ENCODE results near the gene FAM227B.
"Not testable (repeated sequence)": the region's sequence is repeated elsewhere in the genome, so short reads cannot be mapped to it uniquely, and the experiment has no call there.

The FAM227B gene

DNA sequence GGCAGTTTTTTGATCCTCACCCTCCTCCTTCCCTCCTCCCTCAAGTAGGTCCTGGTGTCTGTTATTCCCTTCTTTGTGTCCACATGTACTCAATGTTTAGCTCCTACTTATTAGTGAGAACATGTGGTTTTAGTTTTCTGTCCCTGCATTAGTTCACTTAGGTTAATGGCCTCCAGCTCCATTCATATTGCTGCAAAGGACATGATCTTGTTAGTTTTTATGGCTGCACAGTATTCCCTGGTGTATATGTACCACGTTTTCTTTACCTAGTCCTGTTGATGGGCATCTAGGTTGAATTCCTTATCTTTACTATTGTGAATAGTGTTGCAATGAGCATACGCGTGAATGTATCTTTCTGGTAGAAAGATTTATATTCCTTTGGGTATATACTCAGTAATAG lies 259.2 kb downstream of the FAM227B start:
- no peak for DNase-seq

DNA sequence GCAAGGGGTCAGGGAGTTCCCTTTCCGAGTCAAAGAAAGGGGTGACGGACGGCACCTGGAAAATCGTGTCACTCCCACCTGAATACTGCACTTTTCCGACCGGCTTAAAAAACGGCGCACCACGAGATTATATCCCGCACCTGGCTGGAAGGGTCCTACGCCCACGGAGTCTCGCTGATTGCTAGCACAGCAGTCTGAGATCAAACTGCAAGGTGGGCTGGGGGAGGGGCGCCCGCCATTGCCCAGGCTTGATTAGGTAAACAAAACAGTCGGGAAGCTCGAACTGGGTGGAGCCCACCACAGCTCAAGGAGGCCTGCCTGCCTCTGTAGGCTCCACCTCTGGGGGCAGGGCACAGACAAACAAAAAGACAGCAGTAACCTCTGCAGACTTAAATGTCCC lies 266.2 kb downstream of the FAM227B start:
- not testable (repeated sequence) for DNase-seq

DNA sequence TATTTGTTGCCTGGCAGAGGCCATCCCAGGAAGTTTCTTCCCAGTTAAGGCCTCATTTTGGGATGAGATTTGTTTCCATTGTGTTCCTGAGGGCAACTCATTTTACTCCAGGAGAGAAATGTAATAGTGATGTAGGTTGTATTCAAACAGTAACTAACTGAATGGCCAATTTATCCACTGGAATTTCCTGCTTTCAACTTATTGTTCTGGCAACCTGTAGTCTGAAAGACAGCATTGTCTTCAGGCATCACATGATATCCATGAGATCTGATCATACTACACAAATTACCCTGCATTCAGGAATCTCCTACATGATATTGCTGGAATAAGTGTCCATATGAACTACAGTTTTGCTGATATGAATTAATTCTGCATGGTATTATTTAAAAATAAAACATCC lies 277.1 kb downstream of the FAM227B start:
- no peak for DNase-seq

DNA sequence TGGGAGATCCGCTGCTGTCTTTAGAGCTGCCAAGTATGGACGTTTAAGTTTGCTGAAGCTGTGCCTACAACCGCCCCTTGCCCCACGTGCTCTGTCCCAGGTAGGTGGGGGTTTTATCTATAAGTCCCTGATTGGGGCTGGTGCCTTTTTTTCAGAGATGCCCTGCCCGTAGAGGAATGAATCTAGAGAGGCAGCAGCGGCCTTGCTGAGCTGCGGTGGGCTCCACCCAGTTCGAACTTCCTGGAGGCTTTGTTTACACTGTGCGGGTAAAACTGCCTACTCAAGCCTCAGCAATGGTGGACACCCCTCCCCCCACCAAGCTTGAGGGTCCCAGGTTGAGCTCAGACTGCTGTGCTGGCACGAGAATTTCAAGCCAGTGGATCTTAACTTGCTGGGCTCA lies 281.0 kb downstream of the FAM227B start:
- DNase-seq = no peak

DNA sequence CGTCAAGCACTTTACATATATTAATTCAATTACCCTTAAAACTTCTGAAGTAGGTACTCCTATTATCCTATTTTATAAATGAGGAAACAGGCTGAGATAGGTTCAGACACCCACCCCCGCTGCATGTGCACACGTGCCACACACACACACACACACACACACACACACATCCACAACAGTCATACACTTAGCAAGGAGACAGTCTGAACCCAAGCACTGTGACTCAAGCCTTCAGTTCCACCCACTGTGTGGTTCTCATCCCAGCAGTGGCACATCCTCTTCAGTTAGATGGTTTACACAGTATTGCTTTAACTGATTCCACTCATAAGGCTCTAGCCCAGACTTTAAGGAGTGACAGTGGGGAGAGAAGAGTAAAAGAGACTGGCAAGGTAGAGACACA lies 288.7 kb downstream of the FAM227B start:
- DNase-seq = no peak

DNA sequence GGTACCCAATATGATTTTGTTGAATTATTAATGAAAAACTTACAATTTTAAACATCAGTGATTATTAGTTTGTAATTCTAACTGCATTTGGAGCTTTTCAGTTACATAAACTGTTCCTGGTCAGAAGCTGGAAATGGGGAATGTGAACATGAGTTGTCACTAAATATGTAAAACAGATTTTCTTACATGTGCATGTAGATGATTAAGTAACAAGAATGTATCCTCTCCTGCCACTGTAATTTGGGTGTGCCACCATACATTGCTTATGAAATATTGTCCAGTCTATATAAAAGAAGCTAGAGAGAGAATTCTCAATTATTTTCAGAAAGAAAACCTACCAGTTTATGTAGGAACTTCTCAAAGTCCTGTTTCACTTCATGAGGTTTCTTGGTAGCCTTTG lies 289.2 kb downstream of the FAM227B start:
- no peak for DNase-seq

DNA sequence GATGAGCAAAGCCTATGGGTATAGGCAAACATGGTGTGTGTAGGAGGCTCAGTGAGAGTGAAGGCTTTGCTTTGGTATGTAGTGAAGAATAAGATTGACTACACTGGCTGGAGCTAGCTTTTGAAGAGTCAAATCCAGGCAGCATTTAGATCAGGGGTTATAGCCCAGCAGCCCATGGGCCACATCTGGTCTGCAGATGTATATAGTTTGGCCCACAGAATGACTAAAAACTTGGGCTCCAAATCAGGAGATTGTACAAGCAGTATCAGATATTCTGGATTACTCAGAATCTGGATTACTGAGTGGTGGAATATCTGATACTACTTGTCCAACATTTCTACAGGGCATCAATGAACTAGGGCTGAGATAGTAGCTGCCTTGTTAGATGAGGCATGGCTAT lies 290.5 kb downstream of the FAM227B start:
- no peak for DNase-seq

DNA sequence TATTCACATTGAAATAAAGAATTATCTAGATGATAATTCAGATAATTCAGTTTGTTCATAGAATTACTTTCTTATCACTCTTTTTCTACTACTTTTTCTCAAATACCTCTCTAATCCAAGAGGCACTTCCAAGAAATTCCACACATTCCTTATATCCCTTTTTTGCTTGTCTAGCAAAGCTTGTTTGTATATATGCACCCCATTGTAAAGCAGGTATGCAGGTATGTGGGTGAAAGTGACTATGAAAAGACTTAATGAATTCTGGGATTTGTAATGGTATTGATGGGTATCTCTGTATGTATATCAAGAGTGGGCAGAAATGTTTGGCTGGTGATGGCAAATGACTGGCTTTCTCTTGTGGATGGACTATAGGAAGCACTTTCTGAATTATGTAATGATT lies 291.7 kb downstream of the FAM227B start:
- no peak for DNase-seq

DNA sequence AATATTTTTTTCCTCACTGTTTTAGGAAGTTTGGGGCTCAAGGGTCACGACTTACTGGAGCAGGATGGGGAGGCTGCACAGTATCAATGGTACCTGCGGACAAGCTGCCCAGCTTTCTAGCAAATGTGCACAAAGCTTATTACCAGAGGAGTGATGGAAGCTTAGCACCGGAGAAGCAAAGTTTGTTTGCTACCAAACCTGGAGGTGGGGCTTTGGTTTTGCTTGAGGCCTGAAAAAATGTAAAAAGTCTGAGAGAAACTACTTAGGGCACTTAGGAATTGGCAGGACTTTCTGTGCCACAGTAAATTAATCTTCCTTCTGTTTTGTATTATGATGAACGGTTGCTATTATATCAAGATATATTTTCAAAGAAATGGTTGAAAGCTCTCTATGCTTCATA lies 292.7 kb downstream of the FAM227B start:
- DNase-seq = no peak

DNA sequence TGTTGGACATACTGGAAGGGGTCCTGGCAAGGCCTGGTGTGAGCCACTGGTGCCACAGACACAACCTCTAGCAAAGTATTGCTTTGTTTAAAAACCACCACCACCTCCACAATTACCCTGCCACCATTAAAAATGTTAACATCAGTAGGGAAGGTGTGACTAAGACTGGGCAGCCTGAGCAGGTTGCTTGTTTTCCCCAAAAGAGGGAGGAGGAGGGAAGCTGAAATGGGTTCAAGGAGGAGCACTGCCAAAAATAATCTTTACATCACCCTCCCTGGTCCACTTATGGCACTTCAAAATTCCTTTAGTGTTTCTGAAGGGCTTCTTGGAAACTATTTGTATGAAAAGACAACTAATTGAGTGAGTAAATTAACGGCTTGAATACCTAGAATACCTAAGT lies 297.4 kb downstream of the FAM227B start:
- no peak for DNase-seq

DNA sequence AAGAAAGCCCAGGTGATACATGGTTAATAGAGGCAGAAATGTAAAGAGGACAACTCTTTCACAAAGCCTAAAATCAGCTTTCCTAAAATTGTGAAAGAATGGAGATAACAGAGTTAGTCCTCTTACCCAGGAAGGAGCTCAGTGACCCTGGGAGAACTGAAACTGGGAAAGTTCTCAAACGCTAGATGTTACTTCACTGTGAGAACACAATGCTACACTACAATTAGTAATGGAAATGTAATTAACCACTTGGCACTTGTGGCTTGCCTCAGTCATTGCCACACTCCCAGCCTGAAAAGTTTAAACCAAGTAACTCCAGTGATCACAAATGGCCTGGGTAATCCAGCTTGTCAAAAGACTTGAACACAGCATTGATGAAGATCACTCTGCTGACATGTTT lies 300.3 kb downstream of the FAM227B start:
- no peak for DNase-seq

DNA sequence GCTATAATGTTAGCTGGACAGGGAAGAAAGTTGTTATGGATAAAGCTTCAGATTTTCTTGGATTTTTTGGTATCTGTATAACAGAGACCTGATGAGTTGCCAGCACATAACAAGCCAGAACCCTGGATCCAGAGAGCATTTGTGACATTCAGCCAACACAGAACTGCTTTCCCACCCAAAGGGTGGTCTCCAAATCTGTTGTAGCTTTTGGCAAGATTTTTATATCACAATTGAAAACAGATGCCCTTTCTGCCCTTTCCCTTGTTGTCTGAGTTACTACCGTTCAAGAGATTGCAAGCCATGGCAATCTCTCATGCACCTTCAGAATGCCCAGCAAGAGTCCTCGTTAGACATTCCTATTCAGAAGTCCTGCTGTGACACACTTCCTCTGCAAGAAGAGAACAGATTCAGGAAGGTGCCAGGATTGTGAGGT lies 305.2 kb downstream of the FAM227B start:
- no peak for DNase-seq

DNA sequence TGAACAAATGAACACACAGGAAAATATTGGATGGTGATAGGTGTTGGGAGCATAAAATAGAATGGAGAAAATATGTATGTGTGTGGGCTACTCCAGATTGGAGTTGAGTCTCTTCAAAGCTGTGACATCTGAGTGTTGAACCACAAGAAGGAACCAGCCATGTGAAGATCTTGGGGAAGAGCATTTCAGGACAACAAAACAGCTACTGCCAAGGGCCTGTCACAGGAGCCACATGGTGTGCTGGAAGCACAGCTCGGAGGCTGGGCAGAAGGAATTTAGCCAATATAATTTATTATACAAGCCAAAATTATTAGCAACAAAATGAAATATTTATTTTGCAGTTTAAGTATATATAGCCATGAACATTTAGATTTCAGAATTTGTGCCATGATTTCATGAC lies 305.9 kb downstream of the FAM227B start:
- no peak for DNase-seq

DNA sequence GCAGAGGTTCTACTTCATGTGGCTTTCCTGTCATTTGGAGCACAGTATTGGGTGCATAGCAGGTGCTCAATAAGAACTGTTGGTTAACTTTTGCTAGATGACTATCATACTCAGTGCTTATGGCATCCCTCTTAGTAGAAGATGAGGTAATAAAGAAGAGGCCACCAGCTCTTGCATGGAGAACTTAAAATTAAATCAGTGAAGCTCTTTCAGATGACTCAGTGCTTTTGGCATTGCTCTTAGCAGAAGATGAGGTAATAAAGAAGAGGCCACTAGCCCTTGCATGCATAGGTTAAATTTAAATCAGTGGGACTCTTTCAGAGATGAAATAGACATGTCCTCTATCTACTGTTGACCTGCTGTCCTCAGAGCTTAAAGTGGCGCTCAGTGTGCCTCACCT lies 307.0 kb downstream of the FAM227B start:
- DNase-seq = no peak

DNA sequence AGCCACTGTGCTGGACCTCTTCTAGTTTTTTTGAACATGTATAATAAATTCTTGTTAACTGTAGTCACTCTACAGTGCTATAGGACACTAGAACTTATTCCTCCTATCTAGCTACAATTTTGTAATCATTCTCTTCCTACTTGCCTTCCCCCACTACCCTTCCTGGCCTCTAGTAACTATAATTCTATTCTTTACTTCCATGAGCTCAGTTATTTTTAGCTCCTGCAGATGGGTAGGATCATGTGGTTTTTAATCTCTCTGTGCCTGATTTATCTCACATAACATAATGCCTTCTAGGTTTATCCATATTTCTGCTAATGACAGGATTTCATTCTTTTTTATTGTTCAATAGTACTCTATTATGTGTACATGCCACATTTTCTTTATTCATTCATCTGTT lies 310.7 kb downstream of the FAM227B start:
- DNase-seq = no peak

DNA sequence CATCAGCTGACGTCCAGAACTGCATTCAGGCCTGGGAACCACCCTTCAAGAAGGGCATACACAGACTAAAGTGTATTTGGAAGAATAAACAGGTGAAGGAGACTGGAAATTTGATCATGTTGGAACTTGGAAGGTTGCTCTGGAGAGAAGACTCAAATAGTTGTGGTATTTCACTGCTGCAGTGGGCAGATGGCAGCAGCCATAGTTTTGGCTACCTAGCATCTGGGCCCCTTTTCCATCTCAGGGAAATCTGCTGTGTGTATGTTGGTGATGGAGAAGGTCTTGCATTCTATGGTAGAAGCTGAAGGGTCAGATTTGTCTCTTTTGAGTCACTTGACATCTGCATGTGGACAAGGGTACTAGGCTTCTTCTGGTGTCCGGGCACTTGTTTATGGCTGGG lies 311.9 kb downstream of the FAM227B start:
- DNase-seq = no peak

DNA sequence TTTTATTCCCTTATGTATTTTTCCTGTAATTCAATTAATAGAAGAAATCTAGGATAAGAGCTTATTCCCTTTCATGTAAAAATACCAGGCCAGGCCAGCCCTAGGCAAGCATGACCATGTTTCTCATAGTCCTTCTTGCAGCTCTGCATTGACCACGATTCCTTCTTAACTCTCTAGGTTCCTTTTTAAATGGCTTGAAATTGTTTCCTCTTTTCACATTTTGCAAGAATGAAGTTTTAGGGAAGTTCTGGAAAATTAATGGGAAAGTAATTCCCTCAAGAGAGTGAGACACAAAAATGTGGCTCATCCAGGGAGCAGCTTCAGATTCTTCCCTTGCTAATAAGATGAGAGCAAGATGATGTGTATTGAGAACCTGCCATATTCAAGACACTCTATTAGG lies 314.1 kb downstream of the FAM227B start:
- no peak for DNase-seq

DNA sequence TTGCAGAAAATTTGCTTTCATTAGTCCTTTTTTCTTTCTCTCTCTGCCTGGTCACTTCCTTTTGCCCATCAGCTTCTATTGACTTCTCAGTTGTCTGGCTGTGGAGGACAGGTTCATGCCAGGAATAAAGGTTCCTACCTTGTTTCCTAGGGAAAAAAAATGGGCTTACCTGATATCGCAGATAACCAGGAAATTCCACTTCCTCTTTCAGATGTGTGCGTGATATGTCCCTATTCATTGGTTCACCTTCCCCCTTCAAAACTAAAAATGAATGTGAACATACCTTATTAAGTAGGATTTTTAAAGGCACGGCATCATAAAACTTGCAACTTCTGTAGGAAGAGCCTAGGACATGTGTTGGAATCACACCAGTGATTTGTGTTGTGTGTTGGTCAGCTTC lies 317.6 kb downstream of the FAM227B start:
- DNase-seq = no peak

DNA sequence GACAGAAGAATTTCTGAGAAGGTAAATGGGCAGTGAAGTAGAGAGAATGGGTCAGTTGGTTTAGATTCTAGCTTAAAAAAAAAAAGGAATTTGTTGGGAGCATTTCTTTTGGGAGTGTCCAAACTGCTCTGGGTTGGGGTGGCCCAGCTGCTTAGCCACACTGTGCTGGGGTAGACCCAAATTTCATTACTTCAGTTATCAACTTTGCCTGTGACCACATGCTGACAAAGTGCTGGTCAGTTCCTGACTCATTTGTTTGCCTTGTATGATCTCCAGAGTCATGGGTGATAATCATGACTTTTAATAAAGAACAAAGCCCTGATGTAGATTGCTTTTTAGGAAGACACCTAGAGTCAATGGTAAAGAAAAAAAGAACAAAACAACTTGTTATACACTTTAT lies 319.1 kb downstream of the FAM227B start:
- no peak for DNase-seq

DNA sequence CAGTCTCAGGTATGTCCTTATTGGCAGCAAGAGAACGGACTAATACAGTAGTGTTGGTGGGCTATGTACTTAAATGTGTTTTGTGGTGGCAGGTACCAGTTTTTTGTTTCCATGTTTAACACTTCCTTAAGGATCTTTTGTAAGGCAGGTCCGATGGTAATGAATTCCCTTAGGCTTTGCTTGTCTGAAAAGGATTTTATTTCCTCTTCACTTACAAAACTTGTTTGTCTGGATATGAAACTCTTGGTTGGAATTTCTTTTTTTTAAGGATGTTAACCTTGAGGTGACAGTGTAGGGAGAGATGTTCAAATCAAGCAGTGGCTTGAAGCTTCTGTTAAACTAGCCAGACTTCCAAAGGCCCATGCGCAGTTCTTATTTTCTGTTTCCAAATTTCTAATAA lies 319.8 kb downstream of the FAM227B start:
- DNase-seq = no peak

DNA sequence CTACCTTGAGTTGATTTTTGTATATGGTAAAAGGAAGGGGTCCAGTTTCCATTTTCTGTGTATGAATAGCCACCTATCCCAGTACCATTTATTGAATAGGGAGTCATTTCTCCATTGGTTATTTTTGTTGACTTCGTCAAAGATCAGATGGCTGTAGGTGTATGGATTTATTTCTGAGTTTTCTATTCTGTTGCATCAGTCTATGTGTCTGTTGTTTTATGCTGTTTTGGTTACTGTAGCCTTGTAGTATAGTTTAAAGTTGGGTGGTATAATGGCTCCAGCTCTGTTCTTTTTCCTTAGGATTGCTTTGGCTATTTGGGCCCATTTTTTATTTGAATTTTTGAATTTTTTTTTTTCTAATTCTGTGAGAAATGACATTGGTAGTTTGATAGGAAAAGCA lies 323.0 kb downstream of the FAM227B start:
- DNase-seq = no peak

DNA sequence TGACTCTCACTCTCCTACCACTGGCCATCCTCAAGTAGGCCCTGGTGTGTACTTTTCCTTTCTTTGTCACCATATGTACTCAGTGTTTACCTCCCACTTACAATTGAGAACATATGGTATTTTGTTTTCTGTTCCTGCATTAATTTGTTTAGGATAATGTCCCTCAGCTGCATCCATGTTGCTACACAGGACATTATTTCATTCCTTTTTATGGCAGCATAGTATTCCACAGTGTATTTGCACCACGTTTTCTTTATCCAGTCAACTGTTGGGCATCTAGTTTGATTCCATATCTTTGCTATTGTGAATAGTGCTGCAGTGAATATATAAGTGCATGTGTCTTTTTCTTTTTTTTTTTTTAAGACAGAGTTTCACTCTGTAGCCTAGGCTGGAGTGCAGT lies 324.4 kb downstream of the FAM227B start:
- DNase-seq = no peak

DNA sequence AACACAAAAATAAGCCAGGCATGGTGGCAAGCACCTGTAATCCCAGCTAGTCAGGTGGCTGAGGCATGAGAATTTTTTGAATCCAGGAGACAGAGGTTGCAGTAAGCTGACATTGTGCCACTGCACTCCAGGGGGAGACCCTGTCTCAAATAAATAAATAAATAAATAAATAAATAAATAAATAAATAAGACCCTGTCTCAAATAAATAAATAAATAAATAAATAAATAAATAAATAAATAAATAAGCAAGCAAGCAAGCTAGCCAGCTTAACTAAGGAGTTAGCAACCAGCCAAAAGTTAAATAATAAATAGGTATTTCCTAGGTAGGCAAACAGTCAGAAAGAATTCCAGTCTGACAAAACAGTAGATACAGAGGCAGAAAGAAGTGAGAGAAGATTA lies 326.7 kb downstream of the FAM227B start:
- DNase-seq = no peak

DNA sequence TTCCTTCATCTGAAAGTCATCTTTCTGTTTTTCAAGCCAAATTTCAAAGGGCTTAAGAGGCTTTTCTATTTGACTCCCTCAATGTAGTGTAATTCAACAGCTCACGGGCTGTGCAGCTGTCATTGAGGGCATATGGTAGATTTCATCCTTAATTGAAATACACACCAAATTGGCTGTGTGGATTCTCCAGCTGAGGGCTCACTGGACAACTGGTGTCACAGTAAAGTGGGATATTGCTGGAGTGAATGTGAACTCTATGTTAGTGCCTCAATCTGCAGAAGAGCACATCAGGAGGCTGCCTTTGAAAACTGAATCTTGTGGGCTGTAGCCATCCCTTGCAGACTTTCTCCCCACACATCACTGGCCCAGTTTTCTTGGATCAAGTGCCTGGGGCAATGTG lies 330.4 kb downstream of the FAM227B start:
- no peak for DNase-seq

DNA sequence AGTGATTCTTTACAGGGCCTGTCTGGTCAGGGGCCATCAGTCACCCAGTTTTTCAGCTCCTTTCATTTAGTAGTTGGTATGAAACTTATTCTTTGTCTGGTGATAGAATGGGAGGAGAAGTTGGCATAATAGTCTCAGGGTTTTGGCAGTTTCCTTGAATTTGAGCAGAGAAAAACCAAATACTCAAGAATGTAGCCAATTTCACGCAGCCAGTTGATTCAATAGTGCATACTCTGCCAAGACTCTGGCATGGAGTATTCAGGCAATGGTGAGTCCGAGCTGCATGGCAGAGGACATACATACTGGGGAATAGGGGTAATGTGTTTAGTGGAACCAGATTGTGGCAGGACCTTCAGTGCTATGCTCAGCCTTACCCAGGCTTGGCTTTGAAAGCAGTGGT lies 332.2 kb downstream of the FAM227B start:
- DNase-seq = no peak

DNA sequence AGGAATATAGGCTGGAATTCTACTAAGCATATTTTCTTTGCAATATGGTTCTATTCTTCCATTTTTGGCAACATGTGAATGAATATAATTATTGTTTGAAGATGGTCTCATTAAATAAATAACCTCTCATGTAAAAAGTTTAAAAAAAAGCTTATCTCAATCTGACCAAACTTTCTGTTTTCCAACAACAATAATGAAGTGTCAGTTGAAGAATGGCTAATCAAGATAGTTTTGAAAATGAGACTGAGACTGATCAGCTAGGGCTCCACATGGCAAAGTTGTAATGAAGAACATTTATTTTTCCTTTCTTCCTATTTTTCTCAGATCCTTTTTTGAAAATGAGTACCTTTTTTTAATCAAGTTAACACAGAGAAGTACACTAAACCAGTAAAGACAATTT lies 333.1 kb downstream of the FAM227B start:
- DNase-seq = no peak

Data from NCI-H510A (cell line).